DMS153 treated with DMSO at 0.1 percent for 48 hours (cell line): ENCODE measurements around the gene ATP8B4.

ENCODE experiments used
- DNase-seq: peaks from one replicate; lab custom pipeline; 2025; ENCODE audit not compliant: unreplicated experiment; lab: John Stamatoyannopoulos, UW

ATP8B4 gene

GRCh38 chr15:49827311-49827710 lies 291.7 kb downstream of the ATP8B4 start:
- DNase-seq, result no peak

- DNase-seq, result no peak
These were observed 292.3 kb downstream of the ATP8B4 start for GRCh38 chr15:49826640-49827234.

- no peak for DNase-seq
These were observed 294.3 kb downstream of the ATP8B4 start for GRCh38 chr15:49824775-49825099.

GRCh38 chr15:49823987-49824774 lies 294.9 kb downstream of the ATP8B4 start:
- DNase-seq, result no peak

- no peak for DNase-seq
These were observed 301.9 kb downstream of the ATP8B4 start for GRCh38 chr15:49817100-49817499.

- no peak for DNase-seq
These were observed 303.1 kb downstream of the ATP8B4 start for GRCh38 chr15:49815950-49816349.

- no peak for DNase-seq
These were observed 303.5 kb downstream of the ATP8B4 start for GRCh38 chr15:49815526-49815925.

GRCh38 chr15:49814709-49815108 lies 304.3 kb downstream of the ATP8B4 start:
- no peak for DNase-seq

- DNase-seq, result no peak
These were observed 305.4 kb downstream of the ATP8B4 start for GRCh38 chr15:49813625-49814024.

GRCh38 chr15:49810720-49811119 lies 308.3 kb downstream of the ATP8B4 start:
- DNase-seq, result no peak

- no peak for DNase-seq
These were observed 309.0 kb downstream of the ATP8B4 start for GRCh38 chr15:49809894-49810609.

GRCh38 chr15:49808341-49808740 lies 310.7 kb downstream of the ATP8B4 start:
- no peak for DNase-seq
